Fibroblast of lung (primary cell): Measurements from ENCODE around the gene TRIM38.

Source experiments
- EZH2 ChIP-seq: IDR thresholded peaks from 2 replicates; pipeline ENCODE4 v1.5.1; 2012; ENCODE audit warnings: low read length, control low read depth, mild to moderate bottlenecking; ENCODE audit errors: missing control alignments
- TF ChIP-seq, protein P1 (sequence below), 2 donors: IDR thresholded peaks in 1 of 2; conservative IDR thresholded peaks in 1 of 2; 1 replicate in 1 of 2; 2 replicates in 1 of 2; pipeline ENCODE4 v1.5.1; 2011 to 2012; ENCODE audit warnings: low read length in 2 of 2, control low read depth in 1 of 2, inconsistent platforms in 1 of 2, low read depth in 1 of 2, mild to moderate bottlenecking in 1 of 2

DNA sequence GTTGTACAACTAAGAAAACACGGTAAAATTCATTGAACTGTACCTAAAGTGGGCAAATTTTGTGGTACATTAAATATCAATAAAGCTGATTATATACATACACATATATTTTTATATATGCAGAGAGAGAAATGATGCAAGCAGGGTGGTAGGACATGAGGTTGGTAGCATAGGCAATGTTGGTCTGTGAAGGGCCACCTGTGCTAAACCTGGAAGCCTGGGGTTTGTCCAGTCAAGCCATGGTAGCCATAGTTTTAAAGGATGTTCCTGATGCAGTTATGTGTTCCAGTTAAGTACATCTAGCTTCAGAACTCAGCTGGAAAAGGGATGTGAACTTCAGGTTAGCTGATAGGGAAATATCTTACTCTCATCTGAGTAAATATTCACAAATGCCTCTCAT is 60.1 kb downstream of the TRIM38 start:
- TF ChIP-seq, protein P1, sequence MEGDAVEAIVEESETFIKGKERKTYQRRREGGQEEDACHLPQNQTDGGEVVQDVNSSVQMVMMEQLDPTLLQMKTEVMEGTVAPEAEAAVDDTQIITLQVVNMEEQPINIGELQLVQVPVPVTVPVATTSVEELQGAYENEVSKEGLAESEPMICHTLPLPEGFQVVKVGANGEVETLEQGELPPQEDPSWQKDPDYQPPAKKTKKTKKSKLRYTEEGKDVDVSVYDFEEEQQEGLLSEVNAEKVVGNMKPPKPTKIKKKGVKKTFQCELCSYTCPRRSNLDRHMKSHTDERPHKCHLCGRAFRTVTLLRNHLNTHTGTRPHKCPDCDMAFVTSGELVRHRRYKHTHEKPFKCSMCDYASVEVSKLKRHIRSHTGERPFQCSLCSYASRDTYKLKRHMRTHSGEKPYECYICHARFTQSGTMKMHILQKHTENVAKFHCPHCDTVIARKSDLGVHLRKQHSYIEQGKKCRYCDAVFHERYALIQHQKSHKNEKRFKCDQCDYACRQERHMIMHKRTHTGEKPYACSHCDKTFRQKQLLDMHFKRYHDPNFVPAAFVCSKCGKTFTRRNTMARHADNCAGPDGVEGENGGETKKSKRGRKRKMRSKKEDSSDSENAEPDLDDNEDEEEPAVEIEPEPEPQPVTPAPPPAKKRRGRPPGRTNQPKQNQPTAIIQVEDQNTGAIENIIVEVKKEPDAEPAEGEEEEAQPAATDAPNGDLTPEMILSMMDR (conservative IDR thresholded peaks at IDR 0.05 in 1 of 2, IDR thresholded peaks at IDR 0.05 in 1 of 2; ENCODE audit: low read depth in 1 of 2, low read length in 2 of 2): no peak
- TF ChIP-seq EZH2: no peak
